DMS 273 treated with DMSO at 0.1 percent for 48 hours (cell line): ENCODE measurements around the gene ZCCHC4.

Experiments used
- DNase-seq: peaks from one replicate; lab custom pipeline; 2025; lab: John Stamatoyannopoulos, UW

Gene ZCCHC4

DNA sequence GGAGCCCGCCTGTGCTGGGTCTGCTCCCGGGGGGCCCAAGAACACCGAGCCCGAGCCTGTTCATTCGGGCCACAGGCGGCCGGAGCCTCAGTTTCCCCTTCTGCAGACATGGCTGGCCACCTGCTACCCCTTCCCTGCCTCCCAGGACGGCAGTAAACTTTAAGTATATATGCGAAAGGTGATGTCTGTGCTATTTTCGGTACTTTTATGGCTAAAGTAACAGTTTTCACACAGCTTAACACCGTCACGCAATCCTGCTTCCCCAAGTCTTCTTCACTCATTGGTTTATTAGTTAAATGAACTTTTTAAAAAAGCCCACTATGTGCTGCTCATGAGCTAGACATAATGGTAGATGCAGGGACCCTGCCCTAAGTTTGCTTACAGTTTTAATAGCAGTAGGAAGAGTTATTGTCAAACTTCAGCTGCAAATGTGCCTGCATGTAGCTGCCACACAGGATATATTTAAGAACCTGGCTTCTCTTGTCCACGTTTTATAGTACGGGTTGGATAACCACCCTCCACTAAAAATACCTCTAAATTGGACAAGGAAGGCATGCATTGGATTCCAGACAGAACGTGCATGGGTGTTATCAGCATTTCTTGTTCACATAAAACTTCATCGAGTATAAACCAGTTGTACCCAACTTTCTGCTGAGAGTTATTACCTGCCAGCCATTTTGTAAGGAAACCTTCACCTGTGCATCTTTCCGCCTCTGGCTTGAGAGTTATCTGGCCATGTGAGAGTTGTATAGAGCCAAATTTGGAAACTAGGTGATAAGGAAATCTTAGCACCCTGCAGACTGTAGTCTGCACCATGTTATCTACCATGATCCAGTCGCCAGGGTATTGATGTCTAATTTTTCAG is 65.2 kb downstream of the ZCCHC4 start:
- no peak for DNase-seq

- no peak for DNase-seq
These were observed 65.8 kb downstream of the ZCCHC4 start for GRCh38 chr4:25378437-25378743.

- no peak for DNase-seq
These were observed 67.0 kb downstream of the ZCCHC4 start for GRCh38 chr4:25379591-25379990.

DNA sequence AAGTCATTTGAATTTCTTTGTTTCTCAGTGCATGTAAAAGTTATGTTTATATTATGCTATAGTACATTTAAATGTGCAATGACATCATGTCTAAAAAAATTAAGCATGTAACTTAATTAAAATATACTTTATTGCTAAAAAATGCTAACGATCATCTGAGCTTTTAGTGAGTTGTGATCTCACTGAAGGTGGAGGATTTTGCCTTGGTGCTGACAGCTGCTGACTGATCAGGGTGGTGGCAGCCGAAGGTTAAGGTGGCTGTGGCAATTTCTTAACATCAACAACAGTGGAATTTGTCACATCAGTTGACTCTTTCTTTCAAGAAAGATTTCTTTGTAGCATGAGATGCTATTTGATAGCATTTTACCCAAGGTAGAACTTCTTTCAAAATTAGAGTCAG is 71.1 kb downstream of the ZCCHC4 start:
- no peak for DNase-seq

DNA sequence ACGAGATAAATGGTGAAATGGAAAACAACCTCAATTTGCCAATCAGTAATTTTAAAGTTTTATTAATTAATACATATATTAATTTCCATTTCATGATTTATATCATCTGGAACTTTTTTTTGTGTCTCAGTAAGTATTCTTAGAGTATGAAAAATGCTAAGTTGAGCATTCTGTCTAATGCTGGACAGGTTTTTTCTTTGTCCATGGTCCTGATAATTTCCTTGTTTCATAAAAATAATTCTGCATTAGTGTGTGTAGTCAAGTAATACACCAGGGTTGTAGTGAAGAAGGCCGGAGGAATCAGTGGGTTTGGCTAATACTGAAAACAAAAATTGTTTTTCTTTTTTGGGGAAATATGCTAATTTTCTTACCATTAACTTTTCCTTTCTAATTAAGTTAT is 74.4 kb downstream of the ZCCHC4 start:
- no peak for DNase-seq

- no peak for DNase-seq
These were observed 84.7 kb downstream of the ZCCHC4 start for GRCh38 chr4:25397305-25397704.

GRCh38 chr4:25399510-25399909 is 86.9 kb downstream of the ZCCHC4 start:
- DNase-seq, result no peak

GRCh38 chr4:25401066-25401465 is 88.5 kb downstream of the ZCCHC4 start:
- no peak for DNase-seq

DNA sequence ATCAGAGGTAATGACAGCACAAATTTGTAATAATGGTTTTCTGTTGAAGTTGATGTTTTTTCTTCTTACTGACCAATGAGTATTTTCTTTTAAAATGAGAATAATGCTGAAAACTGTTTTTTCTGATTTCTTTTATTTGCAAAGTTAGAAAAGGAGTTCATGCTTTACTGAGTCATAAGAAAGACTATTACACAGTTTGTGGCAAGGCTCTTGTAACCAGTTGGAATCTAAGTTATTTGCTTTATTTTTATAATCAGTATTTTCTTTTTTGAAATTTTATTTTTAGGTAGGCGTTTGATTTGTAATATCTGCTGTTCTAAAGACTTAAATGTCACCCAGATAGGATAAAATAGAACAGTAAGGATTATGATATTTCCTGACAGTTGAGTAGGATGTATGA is 89.9 kb downstream of the ZCCHC4 start:
- no peak for DNase-seq

DNA sequence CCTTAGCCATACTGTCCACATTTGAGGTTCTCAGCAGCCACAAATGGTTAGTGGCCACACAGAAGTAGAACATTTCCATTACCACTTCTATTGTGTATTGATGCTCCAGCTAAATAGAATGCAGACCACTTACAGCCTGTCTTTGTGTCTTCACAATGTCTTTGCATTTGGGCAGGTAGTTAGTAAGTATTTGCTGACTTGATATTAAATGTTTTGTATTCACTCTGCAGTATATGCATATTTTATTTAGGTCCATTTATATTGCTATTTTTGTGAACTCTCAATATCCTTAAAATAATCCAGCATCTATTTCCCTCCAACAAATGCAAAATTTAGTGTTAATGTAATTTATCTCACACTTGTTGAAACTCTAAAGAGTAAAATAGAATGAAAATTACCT is 91.1 kb downstream of the ZCCHC4 start:
- no peak for DNase-seq

GRCh38 chr4:25405453-25405852 is 92.9 kb downstream of the ZCCHC4 start:
- DNase-seq, result no peak

DNA sequence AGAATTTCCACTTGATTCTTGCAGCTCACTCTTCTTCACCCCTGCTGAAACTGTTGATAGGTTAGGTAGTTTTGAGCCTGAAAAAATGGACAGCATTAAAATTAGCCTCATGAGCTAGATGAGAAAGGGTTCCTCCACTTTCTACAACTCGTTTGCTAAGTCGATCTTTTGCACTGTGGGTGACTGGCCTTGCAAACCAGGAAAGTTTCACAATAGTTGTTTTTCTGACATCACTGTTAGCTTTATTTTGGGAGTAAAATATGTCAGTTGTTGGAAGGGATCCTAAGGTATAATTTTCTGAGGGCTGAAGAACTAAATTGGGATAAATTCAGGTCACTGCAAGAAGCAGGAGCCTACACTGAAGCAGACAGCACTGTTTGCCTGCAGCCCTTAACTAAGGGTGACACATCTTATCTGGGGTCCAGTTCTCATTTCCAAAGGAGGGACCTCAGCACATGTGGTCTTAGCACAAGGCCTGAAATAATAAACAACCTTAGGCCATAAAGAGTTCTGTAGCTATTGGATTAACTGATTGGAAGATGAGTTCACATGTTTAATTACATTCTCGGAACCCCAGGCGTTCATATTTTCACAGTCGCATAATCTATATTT is 93.6 kb downstream of the ZCCHC4 start:
- DNase-seq, result no peak

DNA sequence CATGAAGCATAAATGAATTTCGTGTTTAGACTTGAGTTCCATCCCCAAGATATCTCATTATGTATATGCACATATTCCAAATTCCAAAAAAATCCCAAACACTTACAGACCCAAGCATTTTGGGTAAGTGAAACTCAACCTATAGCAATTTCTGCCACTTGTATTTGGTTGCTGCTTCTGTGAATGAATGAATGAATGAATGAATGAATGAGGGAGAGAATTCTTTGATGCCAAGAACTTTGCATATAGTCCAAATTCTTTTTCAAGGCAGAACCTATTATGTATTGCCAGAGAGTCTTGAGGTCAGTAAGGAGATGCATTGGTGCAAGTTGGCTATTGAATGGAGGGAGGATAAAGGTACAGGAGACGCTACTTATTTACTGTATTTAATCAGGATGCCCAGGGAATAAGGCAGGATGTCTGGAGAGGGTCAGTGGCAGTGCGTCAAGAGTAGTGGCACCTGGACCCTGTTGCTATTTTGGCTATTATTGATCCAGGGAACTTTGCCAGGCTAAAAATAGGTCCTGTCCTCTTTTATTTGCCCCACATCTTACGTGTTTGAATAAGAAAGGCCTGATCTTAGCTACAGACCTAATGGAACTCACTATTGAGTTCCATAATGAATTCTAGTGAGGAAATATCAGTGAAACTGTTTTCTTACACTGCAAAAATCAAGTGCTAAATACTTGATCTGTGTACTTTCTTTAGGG is 98.4 kb downstream of the ZCCHC4 start:
- DNase-seq, result no peak

DNA sequence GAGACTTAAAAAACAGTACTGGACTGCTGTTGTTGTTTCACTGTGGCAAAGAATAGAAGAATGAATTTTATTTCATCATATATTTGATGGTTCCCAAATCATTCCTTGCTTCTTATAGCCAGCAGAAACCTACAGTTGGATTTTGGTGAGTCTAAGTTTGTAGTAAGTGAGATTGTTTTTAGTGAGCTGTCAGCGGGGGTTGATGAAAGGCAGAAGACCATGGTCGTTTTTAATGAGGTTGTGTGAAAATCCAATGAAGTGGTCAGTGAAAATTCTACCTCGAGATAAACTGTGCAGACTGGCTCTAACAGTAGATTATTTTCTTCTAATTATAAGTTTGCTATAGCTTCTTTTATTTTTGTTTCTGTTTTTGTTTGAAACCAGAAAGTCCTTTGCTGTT is 100.7 kb downstream of the ZCCHC4 start:
- DNase-seq, result no peak

DNA sequence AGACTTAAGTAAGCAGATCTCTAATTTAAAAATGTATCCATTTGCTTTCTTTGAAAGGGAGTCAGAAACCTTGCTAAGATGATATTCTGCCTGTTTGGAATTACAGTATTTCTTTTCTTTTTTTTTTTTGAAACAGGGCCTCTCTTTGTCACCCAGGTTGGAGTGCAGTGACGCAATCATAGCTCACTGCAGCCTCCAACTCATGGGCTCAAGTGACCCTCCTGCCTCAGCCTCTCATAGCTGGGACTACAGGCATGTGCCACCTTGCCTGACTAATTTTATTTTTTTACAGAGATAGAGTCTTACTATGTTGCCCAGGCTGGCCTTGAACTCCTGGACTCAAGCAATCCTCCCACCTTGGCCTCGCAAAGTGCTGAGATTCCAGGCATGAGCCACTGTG is 104.4 kb downstream of the ZCCHC4 start:
- no peak for DNase-seq
